Measurements from ENCODE around the gene KCP.

GRCh38 chr7:128835231-128835751, 75.2 kb downstream of the KCP start:
- no peak for TF ChIP-seq CTCF (IDR thresholded peaks at IDR 0.05)
- TF ChIP-seq POLR2A (IDR thresholded peaks at IDR 0.05), result no peak

All from lower leg skin (tissue), 3 donors.